ENCODE measurements around the gene SAMD11. TPM values are rescaled to one million over a fixed set of nuclear protein-coding genes. Genes with fewer than 3 reads are reported as not detected.

SAMD11 gene
- total and polyA plus RNA-seq, 8 donors, result 7.1 to 61.5 (median 28.0) TPM

- intact Hi-C loops (cut with DNase I), result no loop called here
Measured at GRCh38 chr1:905811-906599, 17.7 kb upstream of the SAMD11 start.

GRCh38 chr1:906600-907420 is 16.9 kb upstream of the SAMD11 start:
- peak in 2 of 4 donors; percentile 75 to 81 for DNase-seq
- intact Hi-C loops (cut with DNase I), result no loop called here

More at GRCh38 chr1:905811-906599, 17.7 kb upstream of the SAMD11 start:
- Histone ChIP-seq H3K4me3 (no peak overlapping the region), H3K36me3 (no peaks in the 10 kb centered on the region), H3K27ac (no peak overlapping the region), H3K9me3 (no peaks in the 10 kb centered on the region), H3K27me3 (peaks cover 10 to 86% of the 10 kb centered on the region in 2 donors), H3K4me1 (peaks cover 10 to 23% of the 10 kb centered on the region in 2 donors)
- TF ChIP-seq CTCF (IDR thresholded peaks at IDR 0.05), result no peak
- no peak for ATAC-seq
- DNase-seq, result peak in 2 of 4 donors; percentile 34 to 75

DNA sequence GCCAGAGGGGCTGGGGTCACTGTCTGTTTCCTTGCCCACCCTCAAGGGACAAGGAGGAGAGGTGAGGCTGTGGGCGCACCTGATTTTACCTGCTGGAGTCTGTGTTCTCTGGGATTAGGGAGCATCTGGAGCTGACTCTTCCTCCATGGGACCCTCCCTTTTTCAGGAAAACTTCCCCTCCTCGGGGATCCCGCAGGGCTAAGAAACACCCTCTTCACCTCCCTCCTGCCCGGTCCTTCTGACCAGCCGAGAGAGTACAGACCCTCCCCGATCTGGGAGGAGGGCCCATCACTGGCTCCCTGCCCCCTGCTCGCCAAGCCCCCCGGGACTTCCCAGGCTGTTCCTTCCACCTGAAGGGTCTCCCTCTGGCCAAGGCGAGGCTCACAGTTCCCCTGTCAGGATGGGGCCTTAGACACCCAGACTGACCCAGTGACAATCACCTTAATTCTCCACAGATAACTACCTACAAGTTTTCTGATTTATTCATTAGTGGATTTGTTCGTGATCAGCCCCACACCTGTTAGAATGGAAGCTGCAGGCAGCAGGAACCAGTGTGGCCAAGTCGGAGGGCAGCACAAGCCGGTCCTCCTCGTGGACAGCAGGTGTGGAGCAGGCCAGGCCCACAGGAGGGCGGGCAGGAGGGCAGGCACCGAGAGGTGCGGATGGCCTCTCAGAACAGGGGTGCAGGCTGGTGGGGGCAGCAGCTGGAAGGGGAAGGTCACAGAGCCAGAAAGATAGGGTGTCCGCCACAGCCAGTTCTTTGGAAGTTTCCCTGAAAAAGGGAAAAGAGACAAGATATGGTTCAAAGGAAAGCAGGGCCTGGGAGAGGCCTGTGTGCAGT is 15.9 kb upstream of the SAMD11 start:
- TF ChIP-seq CTCF (IDR thresholded peaks at IDR 0.05), result no peak
- intact Hi-C loops (cut with DNase I), result no loop called here
- peak in 1 of 4 donors; percentile 67 for DNase-seq
- no peak overlapping the region for H3K27ac ChIP-seq
- no peak for ATAC-seq
- H3K4me3 ChIP-seq, result no peak overlapping the region
- H3K27me3 ChIP-seq, result peaks cover 10 to 87% of the 10 kb centered on the region in 2 donors
- H3K9me3 ChIP-seq, result no peaks in the 10 kb centered on the region
- peaks cover 10 to 23% of the 10 kb centered on the region in 2 donors for H3K4me1 ChIP-seq
- no peaks in the 10 kb centered on the region for H3K36me3 ChIP-seq

More at GRCh38 chr1:906600-907420, 16.9 kb upstream of the SAMD11 start:
- no peak for TF ChIP-seq CTCF (IDR thresholded peaks at IDR 0.05)
- Histone ChIP-seq H3K36me3 (no peaks in the 10 kb centered on the region), H3K4me1 (peaks cover 10 to 23% of the 10 kb centered on the region in 2 donors), H3K27ac (no peak overlapping the region), H3K9me3 (no peaks in the 10 kb centered on the region), H3K4me3 (no peak overlapping the region), H3K27me3 (peaks cover 10 to 86% of the 10 kb centered on the region in 2 donors)
- ATAC-seq, result peak; percentile 81

- Histone ChIP-seq H3K9me3 (no peaks in the 10 kb centered on the region), H3K27ac (no peak overlapping the region), H3K4me1 (peaks cover 10 to 23% of the 10 kb centered on the region in 2 donors), H3K36me3 (no peaks in the 10 kb centered on the region), H3K4me3 (no peak overlapping the region), H3K27me3 (peaks cover 10 to 87% of the 10 kb centered on the region in 2 donors)
- intact Hi-C loops (cut with DNase I), result no loop called here
- no peak for DNase-seq
- no peak for ATAC-seq
- TF ChIP-seq CTCF (IDR thresholded peaks at IDR 0.05), result no peak
Measured at GRCh38 chr1:908661-909060, 15.1 kb upstream of the SAMD11 start.

Data from left lung (tissue), 10 donors.